Measurements from ENCODE around the gene DIO3.

DIO3 gene

GRCh38 chr14:101525640-101526527 lies 35.4 kb upstream of the DIO3 start:
- TF ChIP-seq TAF1 (IDR thresholded peaks at IDR 0.05; ENCODE audit: low read depth), result no peak
- no peak for TF ChIP-seq YY1 (IDR thresholded peaks at IDR 0.05; ENCODE audit: low read depth)
- TF ChIP-seq TCF12 (IDR thresholded peaks at IDR 0.05; ENCODE audit: low read depth), result no peak
- no peak for TF ChIP-seq EP300 (IDR thresholded peaks at IDR 0.05; ENCODE audit: borderline replicate concordance)
- no peak for TF ChIP-seq CEBPB (IDR thresholded peaks at IDR 0.05)
- TF ChIP-seq FOXM1 (IDR thresholded peaks at IDR 0.05; ENCODE audit: borderline replicate concordance, low read depth), result no peak
- no peak for TF ChIP-seq CREB1 (IDR thresholded peaks at IDR 0.05; ENCODE audit: low read depth)
- TF ChIP-seq RAD21 (IDR thresholded peaks at IDR 0.05; ENCODE audit: low read depth), result no peak
- no peak for TF ChIP-seq TEAD4 (IDR thresholded peaks at IDR 0.05)
- no peak for TF ChIP-seq EGR1 (IDR thresholded peaks at IDR 0.05)
- TF ChIP-seq ZBTB7A (IDR thresholded peaks at IDR 0.05; ENCODE audit: low read depth), result no peak
- no peak for TF ChIP-seq NFIC (IDR thresholded peaks at IDR 0.05)
- TF ChIP-seq, protein P1, sequence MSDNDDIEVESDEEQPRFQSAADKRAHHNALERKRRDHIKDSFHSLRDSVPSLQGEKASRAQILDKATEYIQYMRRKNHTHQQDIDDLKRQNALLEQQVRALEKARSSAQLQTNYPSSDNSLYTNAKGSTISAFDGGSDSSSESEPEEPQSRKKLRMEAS (IDR thresholded peaks at IDR 0.05), result no peak
- TF ChIP-seq, protein P2, sequence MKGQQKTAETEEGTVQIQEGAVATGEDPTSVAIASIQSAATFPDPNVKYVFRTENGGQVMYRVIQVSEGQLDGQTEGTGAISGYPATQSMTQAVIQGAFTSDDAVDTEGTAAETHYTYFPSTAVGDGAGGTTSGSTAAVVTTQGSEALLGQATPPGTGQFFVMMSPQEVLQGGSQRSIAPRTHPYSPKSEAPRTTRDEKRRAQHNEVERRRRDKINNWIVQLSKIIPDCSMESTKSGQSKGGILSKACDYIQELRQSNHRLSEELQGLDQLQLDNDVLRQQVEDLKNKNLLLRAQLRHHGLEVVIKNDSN (IDR thresholded peaks at IDR 0.05), result no peak

GRCh38 chr14:101527987-101528386 lies 33.3 kb upstream of the DIO3 start:
- no peak for TF ChIP-seq TAF1 (IDR thresholded peaks at IDR 0.05; ENCODE audit: low read depth)
- no peak for TF ChIP-seq FOXM1 (IDR thresholded peaks at IDR 0.05; ENCODE audit: borderline replicate concordance, low read depth)
- TF ChIP-seq CEBPB (IDR thresholded peaks at IDR 0.05), result no peak
- no peak for TF ChIP-seq CREB1 (IDR thresholded peaks at IDR 0.05; ENCODE audit: low read depth)
- no peak for TF ChIP-seq NFIC (IDR thresholded peaks at IDR 0.05)
- no peak for TF ChIP-seq TCF12 (IDR thresholded peaks at IDR 0.05; ENCODE audit: low read depth)
- no peak for TF ChIP-seq RAD21 (IDR thresholded peaks at IDR 0.05; ENCODE audit: low read depth)
- TF ChIP-seq REST (IDR thresholded peaks at IDR 0.05; ENCODE audit: low read depth), result no peak
- no peak for TF ChIP-seq YY1 (IDR thresholded peaks at IDR 0.05; ENCODE audit: low read depth)
- no peak for TF ChIP-seq ZBTB7A (IDR thresholded peaks at IDR 0.05; ENCODE audit: low read depth)
- no peak for TF ChIP-seq EP300 (IDR thresholded peaks at IDR 0.05; ENCODE audit: borderline replicate concordance)
- TF ChIP-seq, protein P2 (IDR thresholded peaks at IDR 0.05), result no peak
- no peak for TF ChIP-seq EGR1 (IDR thresholded peaks at IDR 0.05)

GRCh38 chr14:101529079-101529478 lies 32.2 kb upstream of the DIO3 start:
- no peak for TF ChIP-seq EGR1 (IDR thresholded peaks at IDR 0.05)
- TF ChIP-seq FOXM1 (IDR thresholded peaks at IDR 0.05; ENCODE audit: borderline replicate concordance, low read depth), result no peak
- TF ChIP-seq, protein P1 (IDR thresholded peaks at IDR 0.05), result no peak
- no peak for TF ChIP-seq ZBTB7A (IDR thresholded peaks at IDR 0.05; ENCODE audit: low read depth)
- no peak for TF ChIP-seq TCF12 (IDR thresholded peaks at IDR 0.05; ENCODE audit: low read depth)
- TF ChIP-seq RAD21 (IDR thresholded peaks at IDR 0.05; ENCODE audit: low read depth), result no peak
- TF ChIP-seq, protein P2 (IDR thresholded peaks at IDR 0.05), result no peak
- TF ChIP-seq TAF1 (IDR thresholded peaks at IDR 0.05; ENCODE audit: low read depth), result no peak
- no peak for TF ChIP-seq NFIC (IDR thresholded peaks at IDR 0.05)
- TF ChIP-seq REST (IDR thresholded peaks at IDR 0.05; ENCODE audit: low read depth), result no peak
- TF ChIP-seq CREB1 (IDR thresholded peaks at IDR 0.05; ENCODE audit: low read depth), result no peak
- TF ChIP-seq YY1 (IDR thresholded peaks at IDR 0.05; ENCODE audit: low read depth), result no peak
- no peak for TF ChIP-seq EP300 (IDR thresholded peaks at IDR 0.05; ENCODE audit: borderline replicate concordance)
- TF ChIP-seq CEBPB (IDR thresholded peaks at IDR 0.05), result no peak
- TF ChIP-seq TEAD4 (IDR thresholded peaks at IDR 0.05), result no peak

DNA sequence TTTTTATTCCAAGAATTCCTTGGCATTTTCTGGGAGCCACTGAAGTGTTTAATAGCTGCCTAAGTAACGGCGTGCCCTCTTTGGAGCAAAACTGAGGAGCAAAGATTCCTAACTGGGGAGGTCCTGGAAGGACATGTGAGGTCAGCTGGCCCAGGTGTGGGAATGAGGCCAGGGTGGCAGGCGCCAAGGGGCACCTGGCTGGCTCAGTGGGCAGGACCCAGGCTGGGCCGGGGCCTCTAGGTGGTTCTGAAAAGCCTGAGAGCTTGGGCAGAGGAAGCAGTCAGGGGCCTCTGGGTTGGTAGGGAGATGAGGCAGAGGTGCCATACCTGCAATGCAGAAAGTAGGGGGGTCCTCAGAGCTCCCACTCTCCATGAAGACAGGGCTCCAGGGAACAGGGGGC lies 27.1 kb upstream of the DIO3 start:
- TF ChIP-seq TEAD4 (IDR thresholded peaks at IDR 0.05), result no peak
- no peak for TF ChIP-seq CREB1 (IDR thresholded peaks at IDR 0.05; ENCODE audit: low read depth)
- TF ChIP-seq, protein P1 (IDR thresholded peaks at IDR 0.05), result no peak
- no peak for TF ChIP-seq REST (IDR thresholded peaks at IDR 0.05; ENCODE audit: low read depth)
- no peak for TF ChIP-seq RAD21 (IDR thresholded peaks at IDR 0.05; ENCODE audit: low read depth)
- TF ChIP-seq ZBTB7A (IDR thresholded peaks at IDR 0.05; ENCODE audit: low read depth), result no peak
- TF ChIP-seq EP300 (IDR thresholded peaks at IDR 0.05; ENCODE audit: borderline replicate concordance), result no peak
- no peak for TF ChIP-seq TCF12 (IDR thresholded peaks at IDR 0.05; ENCODE audit: low read depth)
- no peak for TF ChIP-seq FOXM1 (IDR thresholded peaks at IDR 0.05; ENCODE audit: borderline replicate concordance, low read depth)
